ENCODE results near the gene GPR18.

GRCh38 chr13:99299920-99300341 is 41.8 kb upstream of the GPR18 start:
- TF ChIP-seq CTCF (IDR thresholded peaks at IDR 0.05) (no peak), EZH2 (IDR thresholded peaks at IDR 0.05) (no peak), EZH2phosphoT487 (IDR thresholded peaks at IDR 0.05) (no peak)

Data from neural progenitor cell (in vitro differentiated cells).